Myometrial cell (primary cell): Measurements from ENCODE around the gene GCC2. TPM values are rescaled to one million over a fixed set of nuclear protein-coding genes. Genes with fewer than 3 reads are reported as not detected.

ENCODE experiments used
- total RNA-seq: library from RNA; depleted of rRNA; stranded (reverse); fragments of >200 nt; gene quantifications from 2 replicates; pipeline ENCODE4 v1.2.3, GENCODE V29; 2015

Gene GCC2
- 5.8 and 12.4 TPM in 2 replicates for total RNA-seq

GRCh38 chr2:108448678-108449409 lies at the start of gene GCC2:
Gene GCC2 (plus strand): TSS chr2:108449206. CDS start chr2:108449275, 69 bp downstream.

GRCh38 chr2:108533832-108534583 lies 85.0 kb downstream of the GCC2 start, which contains the start of gene LIMS1:
Gene LIMS1 (plus strand): TSS chr2:108534470. CDS start chr2:108534563, 93 bp downstream.

Other genes with a start within 250 kb of the GCC2 start
- not detected in 2 replicates for gene SULT1C3, start 209.2 kb upstream of the GCC2 start, total RNA-seq
- gene SULT1C2, start 160.3 kb upstream of the GCC2 start, total RNA-seq = not detected in 2 replicates
- gene SULT1C4, start 71.3 kb upstream of the GCC2 start, total RNA-seq = 0.53 TPM in 1 of 2 replicates, not detected in the other
- 66.3 and 75.0 TPM in 2 replicates for gene LIMS1, start 85.3 kb downstream of the GCC2 start, total RNA-seq